ENCODE data around the gene THPO.
A peak's percentile ranks its signal among the peaks of the same experiment; 100 is the strongest.

The THPO gene

GRCh38 chr3:184322731-184323487 lies 55.1 kb downstream of the THPO start:
- TF ChIP-seq CTCF (IDR thresholded peaks at IDR 0.05) = no peak
- Histone ChIP-seq H3K4me3 (no peak overlapping the region), H3K27ac (peak overlapping the region in 1 of 2 donors; percentile 96)
- DNase-seq (ENCODE audit: low spot score) = no peak
